Iris pigment epithelial cell (primary cell): Measurements from ENCODE around the gene SGMS2.
"Not testable (repeated sequence)": the region's sequence is repeated elsewhere in the genome, so short reads cannot be mapped to it uniquely, and the experiment has no call there.

Experiments used
- DNase-seq: peaks from one replicate; pipeline ENCODE4 v3.0.0-alpha.2; 2011; ENCODE audit warnings: low read depth

The SGMS2 gene

DNA sequence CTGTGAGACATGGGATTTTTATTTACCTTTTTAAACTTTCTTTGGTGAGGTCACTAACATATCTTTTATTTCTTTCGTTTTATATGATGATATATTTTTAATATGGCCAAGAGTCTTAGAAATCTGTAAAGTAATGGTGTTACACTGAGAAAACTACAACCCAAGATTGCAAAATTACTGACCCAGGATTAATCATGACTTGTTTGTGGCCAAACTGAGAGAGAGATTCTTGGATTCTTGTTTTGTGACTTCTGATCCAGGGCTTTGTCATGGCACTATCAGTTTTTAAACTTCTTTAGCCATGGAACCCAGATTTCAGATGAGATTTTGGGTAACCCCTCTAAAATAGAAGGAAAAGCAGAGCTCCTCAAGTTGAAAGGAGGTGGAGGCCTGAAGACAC is 42.0 kb downstream of the SGMS2 start:
- peak; percentile 43 for DNase-seq

DNA sequence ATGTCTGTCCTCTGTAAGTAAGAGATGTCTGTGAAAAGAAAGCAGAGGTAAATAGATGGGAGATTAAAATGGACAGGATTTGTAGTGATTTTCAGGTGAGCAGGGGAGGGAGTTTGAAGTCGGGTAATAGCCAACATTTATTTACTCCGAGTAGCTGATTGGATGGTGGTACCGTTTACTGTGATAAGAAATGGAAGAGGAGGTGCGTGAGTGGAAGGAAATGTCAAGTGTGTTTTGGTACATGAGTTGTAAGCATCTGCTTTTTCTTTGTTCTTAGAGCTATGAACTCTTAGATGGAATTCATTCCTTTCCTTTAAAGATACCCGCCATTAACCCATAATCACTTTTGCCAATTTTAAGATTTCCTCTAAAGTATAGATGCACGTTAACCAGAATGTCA is 45.5 kb downstream of the SGMS2 start:
- DNase-seq, result no peak

DNA sequence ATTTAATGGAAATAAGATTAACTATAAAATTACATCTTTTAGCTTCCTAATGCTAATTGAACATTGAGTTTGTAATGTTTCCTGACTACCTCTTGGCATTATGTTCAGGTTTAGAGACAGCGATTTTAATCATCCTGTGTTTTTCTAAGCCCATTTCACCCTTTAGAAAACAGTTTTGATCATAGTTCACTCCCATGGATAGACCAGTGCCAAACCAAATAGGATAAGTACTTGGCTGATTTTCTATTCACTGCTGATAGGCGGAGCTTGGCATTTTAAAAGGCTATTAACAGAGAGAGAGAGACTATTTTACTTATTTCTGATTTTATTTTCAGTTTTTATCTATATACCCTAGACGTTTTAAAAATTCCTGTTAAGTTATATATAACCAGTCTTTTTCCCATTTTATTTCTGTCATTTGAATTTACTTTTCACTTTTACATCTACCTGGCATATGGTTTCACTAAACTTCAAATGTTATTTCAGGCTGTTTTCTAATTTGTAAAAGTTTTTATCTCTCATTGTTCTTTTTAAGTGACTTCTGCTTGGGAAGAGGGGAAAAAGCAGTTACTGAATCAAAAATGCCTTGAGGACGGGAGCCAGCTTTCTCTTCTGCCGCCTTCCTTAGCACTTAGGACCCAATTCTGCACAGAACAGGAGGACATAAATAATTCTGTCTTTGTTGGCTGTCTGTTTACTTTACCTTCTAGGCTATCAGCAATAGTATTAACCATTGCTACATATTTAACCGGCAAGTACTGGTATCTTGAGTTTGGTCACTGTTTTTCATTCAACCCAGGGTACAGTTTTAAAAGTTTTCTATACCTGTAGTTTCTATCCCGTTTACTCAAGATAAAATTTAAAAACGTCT is 46.4 kb downstream of the SGMS2 start:
- DNase-seq, result no peak

DNA sequence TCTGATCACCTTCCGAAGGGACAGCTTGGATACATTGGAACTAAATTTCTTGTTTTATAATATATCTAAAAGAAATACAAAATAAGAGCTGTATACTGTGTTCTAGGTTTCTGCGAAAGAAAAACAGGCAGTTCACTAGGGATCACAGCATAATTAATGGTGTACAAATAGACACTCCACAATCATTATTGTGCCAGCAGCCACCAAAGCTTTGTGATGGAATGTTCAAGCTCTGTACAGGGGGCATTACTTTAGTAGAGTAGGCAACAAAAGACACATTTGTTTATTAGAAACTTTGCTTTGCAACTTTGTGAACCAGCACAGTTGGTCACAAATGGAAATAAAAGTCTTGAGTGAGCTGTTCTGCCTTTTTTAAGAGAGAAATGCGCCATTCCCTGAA is 49.3 kb downstream of the SGMS2 start:
- no peak for DNase-seq

DNA sequence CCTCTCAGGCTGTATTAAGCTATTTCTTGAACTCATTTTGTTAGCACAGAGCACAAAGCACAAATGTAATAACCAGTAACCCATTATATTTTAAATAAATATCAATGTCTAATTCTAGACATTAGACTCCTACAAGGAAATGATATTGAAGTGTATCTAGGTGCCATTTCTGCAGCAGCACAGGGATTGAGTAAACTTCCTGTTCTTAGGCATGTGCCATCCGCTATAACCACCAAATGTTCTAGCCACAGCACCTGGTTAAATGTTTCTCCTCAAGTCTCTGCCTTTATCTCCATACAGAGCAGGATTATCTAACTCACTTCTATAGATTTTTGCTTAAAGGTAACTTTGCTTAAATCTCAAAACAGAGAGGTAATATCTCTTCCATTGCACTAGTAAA is 51.4 kb downstream of the SGMS2 start:
- no peak for DNase-seq

DNA sequence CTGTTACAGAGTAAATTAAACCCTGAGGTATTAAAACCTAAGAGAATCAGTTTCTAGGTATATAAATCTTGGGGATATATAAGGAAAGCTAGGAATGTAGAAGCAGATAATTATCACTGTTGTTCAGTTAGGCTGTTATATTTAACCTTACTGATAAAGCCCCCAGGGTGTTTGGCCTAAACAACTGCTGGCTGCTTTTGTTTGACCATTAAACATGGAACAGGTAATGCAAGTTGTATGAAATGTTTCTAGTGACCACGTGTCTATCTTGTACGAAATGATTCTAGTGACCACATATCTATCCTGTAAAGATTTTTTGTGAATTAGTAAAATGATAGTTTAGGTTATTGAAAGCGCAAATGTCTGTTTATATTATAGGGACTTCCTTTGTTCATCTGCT is 52.6 kb downstream of the SGMS2 start:
- DNase-seq, result no peak

DNA sequence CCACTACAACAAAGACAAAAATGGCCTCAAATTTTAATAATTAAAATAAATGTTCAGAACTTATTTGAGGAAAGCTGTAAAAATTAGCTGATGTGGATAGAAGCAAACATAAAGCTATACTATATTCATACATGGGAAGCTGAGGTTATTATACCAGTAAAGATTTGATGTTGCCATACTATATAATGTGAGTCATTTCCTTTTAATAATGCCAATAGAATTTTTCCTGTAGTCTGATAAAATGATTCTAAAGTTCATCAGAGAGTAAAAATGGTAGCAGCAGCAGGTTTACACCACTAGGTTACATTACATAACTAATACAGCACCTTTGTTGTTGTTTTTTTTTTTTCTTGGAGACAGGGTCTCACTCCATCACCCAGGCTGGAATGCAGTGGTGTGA is 61.1 kb downstream of the SGMS2 start:
- DNase-seq, result no peak

DNA sequence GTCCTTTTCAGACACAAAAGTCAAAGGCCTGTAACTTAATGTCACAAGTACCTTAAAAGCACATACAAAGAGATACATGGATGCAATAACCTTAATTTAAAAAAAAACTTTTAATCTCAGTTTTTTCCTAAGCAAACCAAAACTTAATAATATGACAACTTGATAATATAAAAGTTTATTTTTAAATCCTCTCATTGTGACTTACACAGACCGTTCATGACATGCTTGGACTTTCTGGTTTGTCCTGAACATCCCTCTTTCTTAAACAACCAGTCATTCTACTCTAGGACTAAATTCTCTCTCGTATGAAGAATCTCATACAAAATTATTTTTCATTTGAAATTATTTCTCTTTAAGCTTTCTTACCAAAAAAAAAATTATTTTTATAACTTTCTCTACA is 63.5 kb downstream of the SGMS2 start:
- DNase-seq, result no peak

DNA sequence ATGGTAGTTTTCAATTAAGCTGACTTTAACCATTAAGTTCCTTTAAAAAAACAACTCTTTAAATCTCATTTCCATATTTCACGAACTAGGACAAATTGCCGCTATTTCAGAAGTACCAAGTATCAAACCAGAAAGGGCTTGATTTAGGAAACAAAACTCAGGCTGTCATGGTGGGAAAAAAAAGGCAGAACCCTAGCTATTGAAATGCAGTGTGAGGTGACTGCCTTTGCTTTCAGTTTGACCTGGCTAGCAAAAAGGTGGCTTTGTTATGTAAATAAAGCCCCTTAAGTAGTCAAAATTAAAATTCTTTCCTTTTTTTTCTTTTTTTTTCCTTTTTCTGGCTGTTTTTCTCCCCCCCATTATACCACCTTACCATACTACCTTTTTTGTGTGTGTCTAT is 66.0 kb downstream of the SGMS2 start:
- DNase-seq, result no peak

DNA sequence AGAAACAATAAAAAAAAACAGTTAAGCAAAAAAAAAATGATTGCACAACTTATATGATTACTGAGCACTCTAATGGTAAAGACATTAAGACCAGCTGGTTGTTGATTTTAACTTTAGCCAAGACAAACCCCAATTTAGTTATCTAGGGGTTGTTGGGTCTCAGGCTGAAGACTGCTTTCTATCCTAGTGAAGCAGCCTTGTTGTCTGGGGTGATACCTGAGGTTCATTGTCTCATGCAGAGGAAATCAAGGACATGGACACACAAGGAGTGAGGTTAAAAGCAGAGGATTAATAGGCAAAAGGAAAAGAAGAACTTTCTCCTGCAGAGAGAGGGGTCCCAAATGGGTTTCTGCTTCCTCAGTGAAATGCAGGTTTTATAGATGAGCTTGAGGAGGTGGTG is 66.6 kb downstream of the SGMS2 start:
- DNase-seq, result no peak

DNA sequence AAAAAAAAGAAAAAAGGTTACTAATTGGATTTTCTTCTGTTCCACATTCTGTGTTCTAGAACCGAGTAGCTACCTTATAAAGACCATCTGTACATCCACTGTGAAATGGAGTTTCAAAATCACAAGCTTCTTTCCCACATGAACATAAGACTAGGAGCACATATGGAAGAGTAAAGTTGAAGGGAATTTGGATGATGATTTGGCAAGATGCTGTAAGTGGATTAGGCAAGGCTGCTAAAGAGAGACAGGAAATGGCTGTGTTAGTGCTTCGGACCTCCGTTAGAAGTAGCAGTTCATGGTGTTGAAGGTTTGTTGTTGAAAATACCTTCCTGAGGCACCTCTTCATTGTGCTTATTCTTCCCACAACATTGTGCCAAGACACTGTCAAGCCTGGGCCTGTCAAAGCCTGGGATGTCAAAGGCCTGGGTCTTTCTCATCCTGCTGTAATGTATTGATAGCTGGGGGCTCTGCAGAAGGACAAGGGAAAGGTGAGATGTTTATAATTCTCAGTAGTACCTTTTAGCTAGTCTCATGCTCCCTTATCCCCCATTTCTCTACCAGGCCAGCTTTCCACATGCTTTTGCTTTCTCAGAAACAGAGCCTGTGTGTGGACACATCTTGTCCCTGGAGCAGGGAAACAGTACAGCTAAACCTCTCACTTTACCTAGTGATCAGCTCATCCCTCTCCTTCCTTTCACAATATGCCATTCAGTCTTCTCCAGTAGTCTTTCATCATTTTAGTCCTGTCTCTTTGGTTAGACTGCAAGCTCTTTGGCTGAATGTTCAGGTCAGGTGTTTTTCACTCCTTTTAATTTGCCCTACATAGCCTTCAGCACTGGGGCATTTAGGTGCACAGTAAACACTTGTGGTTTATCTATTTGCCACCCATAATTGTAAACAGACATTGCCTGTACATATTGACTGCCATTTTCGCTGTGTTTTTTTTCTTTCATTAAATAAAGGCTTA is 68.7 kb downstream of the SGMS2 start:
- DNase-seq, result peak; percentile 72

DNA sequence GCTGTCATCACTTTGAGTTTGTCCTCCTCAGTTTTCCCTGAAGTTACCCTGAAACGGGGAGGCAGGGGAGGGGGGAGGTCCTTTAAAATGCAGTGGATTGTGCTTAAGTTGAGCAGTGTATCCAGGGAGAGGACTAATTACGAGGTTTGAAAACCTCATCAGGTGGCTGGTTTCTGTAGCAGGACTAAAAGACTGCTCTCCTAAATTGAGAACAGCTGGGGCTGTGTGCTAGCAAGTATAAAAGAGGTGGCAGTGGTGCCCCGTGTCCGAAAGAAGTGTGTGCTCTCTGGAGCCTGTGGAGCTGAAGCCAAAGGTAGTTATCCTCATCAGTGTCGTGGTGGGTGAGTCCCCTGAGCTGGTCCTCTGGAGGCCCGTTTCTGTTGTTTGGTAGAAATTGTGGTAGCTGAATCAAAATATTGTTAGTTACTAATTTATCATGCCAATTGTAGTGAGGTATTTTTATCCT is 69.4 kb downstream of the SGMS2 start:
- DNase-seq, result no peak

DNA sequence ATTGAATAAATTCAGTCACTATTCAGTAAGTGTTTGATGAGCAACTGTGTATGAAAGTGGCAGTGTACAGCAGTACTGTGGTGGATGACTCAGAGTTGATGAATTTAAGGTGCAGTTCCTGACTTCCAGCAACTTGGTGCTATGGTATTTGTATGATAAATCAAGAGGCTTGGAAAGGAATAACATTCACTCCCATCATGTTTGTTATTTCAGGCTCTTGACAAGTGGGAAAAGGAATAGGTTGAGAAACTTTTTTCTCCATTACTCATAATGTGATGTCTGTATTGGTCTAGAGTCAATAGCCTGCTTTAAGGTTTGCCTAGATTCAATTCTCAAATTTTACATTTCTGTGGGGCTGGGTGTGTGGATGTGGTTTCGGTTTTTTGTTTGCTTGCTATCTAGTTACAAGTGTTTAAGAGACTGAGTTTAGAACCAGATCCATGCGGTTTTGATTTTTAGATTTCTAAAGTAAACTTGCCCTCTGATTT is 71.5 kb downstream of the SGMS2 start:
- DNase-seq, result peak; percentile 98

DNA sequence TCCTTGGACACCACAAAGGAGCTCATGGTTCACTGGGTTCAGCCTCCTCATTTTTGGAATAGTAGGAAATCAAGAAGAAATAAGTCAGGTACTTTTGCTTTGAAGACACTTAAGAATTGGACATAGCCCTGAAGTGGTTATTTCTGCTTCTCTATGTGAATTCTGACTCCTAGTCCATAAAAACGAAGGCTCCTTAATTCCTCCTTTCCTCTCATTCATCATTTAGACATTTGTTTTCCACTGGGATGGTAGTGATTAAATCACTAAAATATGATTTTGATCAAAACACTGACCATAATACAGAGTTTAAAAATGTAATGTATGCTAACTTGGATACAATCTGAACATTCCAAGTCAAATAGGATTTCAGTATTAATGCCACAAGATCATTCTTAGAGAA is 71.9 kb downstream of the SGMS2 start:
- DNase-seq, result no peak

DNA sequence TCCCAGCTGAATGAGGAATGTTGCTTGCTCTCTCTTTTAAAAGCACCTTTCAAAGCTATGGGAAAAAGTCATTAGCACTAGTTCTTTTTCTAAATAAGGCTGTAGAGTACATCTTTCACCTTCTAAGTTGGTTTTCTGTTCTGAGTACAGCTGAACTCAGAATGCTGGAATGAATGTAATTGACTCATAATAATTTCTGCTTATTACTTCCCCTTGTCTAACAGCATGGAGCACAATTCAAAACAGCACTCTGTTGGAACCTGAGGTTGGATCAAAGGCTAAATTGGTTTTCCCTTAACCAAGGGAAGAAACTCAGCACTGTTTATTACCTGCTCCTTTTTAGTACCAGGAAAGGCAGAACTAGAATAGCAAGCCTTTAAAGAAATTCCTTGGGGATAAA is 73.1 kb downstream of the SGMS2 start:
- DNase-seq, result no peak

DNA sequence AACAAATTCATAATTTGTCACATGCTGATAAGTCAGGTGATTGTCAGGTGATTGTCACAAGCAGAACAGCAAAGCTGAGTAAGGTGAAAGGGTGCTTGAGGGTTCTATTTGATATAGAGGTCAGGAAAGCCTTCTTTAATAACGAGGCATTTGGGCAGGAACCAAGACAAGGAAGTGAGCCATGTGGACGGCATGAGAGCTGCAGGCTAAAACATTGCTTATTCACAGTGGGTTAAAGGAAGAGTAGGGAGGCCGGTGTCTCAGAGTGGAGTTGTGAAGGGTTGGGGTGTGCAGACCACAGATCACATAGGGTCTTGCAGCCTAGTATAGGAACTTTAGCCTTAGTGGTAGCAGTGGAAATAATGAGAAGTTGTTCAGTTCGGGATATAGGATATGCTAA is 75.3 kb downstream of the SGMS2 start:
- no peak for DNase-seq

DNA sequence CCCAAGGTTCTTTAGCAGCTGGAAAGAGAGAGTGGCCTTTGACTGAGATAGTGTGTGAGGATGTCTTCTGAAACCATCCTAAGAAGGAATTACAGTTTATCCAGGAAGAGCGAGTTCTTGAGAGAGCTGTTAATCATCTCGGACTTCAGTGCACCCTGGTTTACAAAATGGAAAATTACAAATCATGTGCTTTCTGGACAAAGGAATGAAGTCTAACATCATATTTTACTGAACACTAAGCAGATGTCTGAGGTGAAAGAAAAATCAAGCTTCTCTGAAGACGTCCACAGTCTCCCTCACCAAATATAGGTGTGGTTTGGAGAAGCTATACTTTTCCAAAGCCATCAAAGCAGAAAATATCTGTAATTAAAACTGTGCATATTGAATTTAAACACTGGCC is 75.8 kb downstream of the SGMS2 start:
- DNase-seq, result no peak

DNA sequence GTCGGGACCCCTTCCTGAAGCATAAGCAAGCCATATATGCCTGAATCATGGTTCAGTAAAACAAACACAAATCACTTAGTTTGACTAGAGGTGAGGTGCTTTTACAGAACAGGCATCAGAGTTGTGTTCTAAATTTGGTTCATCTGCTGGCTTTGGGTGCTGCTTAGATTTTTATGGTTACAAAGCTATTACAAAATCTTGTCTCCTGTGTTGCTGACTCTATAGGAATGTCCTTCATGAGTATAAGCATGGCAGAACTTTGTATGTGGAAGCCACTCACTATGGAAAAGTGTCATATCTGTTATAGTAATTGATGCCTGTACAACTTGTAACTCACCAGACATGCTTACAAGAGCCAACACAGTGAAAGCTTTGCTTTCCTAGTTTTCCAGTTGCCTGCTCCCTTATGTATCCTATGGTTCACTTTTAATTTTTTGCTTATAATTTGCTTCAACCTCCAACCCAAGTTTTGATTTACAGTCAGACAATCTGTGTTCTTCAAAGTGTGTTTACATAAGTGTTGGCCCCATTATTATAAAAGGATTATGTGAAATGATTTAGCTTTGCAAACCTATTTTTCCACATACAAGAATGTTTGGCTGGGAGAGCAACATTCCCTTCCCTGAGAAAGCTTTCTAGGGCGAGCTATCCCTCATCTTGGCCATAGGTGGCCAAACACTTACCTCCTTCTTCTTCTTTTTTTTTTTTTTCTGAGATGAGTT is 76.6 kb downstream of the SGMS2 start:
- DNase-seq, result no peak

DNA sequence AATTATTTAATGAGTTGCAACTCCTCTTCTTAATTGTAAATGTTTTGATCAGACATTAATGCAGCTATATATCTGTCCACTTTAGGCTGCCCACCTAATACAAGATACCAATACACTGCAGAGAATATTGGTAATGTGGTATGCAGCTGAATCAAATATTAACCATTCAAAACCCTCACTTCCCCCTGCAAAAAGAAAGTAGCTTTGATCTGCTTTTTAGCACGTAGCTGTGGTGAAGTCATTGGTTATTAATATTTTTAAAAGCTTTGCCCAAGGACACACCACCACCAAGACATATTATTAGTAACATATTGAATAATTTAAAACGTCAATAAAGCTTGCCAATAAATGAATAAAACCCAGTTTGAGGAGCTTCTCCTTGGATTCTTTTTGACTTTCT is 78.0 kb downstream of the SGMS2 start:
- DNase-seq, result no peak

DNA sequence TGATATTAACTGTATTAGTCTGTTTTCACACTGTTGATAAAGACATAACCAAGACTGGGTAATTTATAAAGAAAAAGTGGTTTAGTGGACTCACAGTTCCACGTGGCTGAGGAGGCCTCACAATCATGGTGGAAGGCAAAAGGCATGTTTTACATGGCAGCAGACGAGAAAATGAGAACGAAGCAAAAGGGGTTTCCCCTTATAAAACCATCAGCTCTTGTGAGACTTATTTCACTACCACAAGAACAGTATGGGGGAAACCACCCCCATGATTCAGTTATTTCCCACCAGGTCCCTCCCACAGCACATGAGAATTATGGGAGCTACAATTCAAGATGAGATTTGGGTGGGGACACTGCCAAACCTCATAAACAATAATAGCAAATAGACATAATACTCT is 80.3 kb downstream of the SGMS2 start:
- DNase-seq, result not testable (repeated sequence)

DNA sequence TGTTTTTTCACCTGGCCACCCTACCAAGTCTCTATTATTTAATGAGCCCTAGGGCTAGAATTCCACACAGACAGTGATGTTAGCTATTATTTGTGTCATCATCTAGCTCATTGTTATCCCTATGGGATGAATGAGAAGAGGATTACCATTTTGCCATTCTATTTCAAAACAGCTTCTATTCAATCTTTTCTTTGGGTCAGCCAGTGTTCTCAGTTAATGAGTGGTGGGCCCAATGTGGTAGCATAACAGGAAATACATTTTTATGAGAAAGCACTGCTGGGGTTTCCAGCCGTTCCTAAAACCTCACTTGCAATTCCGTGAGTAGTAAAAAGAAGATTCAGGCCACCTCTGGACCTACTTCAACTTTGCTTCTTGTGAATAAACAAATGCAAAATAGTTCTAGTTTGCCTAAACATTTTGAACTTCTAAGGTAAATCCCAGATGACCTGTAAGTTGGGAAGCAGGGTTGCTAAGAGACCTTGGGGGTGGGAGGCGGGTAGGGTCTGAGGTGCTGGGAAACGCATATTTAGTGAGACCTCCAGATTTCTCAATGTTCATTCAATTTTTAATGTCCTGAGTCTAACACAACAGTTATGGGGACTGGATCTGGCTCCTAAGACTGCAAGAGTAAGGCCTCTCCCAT is 81.8 kb downstream of the SGMS2 start:
- no peak for DNase-seq

DNA sequence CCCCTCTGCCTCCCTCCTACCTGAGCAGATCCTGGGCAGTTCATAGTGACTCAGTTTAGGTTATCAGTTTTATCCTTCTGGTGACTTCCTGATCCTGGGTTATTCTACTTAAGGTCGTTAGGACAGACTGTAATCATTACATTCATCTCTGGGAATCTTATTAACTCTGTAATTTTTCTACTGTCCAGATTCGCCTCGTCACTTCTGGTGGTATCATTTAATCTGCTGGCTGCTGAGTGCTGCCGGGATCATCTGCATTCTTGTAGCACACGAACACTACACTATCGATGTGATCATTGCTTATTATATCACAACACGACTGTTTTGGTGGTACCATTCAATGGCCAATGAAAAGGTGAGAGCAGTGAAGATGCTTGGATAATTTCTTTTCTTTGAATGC is 83.6 kb downstream of the SGMS2 start:
- DNase-seq, result no peak
